HepG2 (cell line): ENCODE measurements around the gene FAM89B. TPM values are rescaled to one million over a fixed set of nuclear protein-coding genes. Genes with fewer than 3 reads are reported as not detected.
A peak's percentile ranks its signal among the peaks of the same experiment; 100 is the strongest.

Source experiments
- ARNT2 ChIP-seq: sonication (generic); formaldehyde crosslinking; IDR thresholded peaks from 2 replicates; pipeline ENCODE4 v1.8.0; 2022; ENCODE audit warnings: mild to moderate bottlenecking, low read depth, missing genetic modification reagents, moderate library complexity
- LCORL ChIP-seq, 2 experiments: fragments of 450-650 bp in 1 of 2; sonication (generic) in 1 of 2; formaldehyde crosslinking in 1 of 2; IDR thresholded peaks; 2 replicates each; pipeline versions ENCODE4 v1.5.0 to v1.6.1; 2017 to 2020; ENCODE audit warnings: antibody characterized with exemption in 1 of 2, missing genetic modification reagents in 1 of 2
- PCBP2 ChIP-seq: fragments of 200-400 bp; formaldehyde crosslinking; optimal IDR thresholded peaks from 2 replicates; pipeline ENCODE3; 2018; ENCODE audit warnings: low read length, low read depth; ENCODE audit not compliant: poor library complexity, severe bottlenecking
- ZKSCAN5 ChIP-seq: sonication (generic); formaldehyde crosslinking; IDR thresholded peaks from 2 replicates; pipeline ENCODE4 v1.5.1; 2020; ENCODE audit warnings: mild to moderate bottlenecking, missing genetic modification reagents
- ZNF446 ChIP-seq: sonication (generic); formaldehyde crosslinking; IDR thresholded peaks from 2 replicates; pipeline ENCODE4 v1.5.0; 2020; ENCODE audit warnings: mild to moderate bottlenecking, missing genetic modification reagents
- ZNF7 ChIP-seq: IDR thresholded peaks from 2 replicates; pipeline ENCODE4 v1.6.1; 2016; ENCODE audit warnings: missing biosample characterization, missing genetic modification reagents
- polyA plus RNA-seq, 8 experiments: library from polyadenylated mRNA; depleted of rRNA in 3 of 8; stranded (reverse) in 7 of 8; unstranded in 1 of 8; fragments of >200 nt; fragmentation: Illumina TruSeq in 4 of 8; extraction: Trizol in 4 of 8; gene quantifications; 2 replicates each; pipeline versions ENCODE4 v1.2.1 to v1.2.3, GENCODE V29; 2011 to 2016; ENCODE audit warnings: low read depth in 4 of 8, missing spikeins in 1 of 8, mixed read lengths in 1 of 8; ENCODE audit not compliant: insufficient read depth in 1 of 8
- total RNA-seq, 5 experiments: library from RNA; depleted of rRNA; stranded (reverse); fragments of >200 nt; fragmentation: Illumina TruSeq; extraction: Trizol; gene quantifications; 2 replicates each; pipeline ENCODE4 v1.2.3, GENCODE V29; 2016; ENCODE audit warnings: low read depth in 1 of 5
- TF ChIP-seq, protein P1 (sequence below): sonication (generic); formaldehyde crosslinking; IDR thresholded peaks from 2 replicates; pipeline ENCODE4 v1.5.0; 2020; ENCODE audit warnings: mild to moderate bottlenecking, missing genetic modification reagents
- TF ChIP-seq, protein P2 (sequence below): sonication (generic); formaldehyde crosslinking; IDR thresholded peaks from one replicate; pipeline ENCODE4 v1.5.1; 2020; ENCODE audit warnings: mild to moderate bottlenecking, missing genetic modification reagents; ENCODE audit errors: not compliant biosample characterization
- TF ChIP-seq, protein P3 (sequence below): IDR thresholded peaks from 2 replicates; pipeline ENCODE4 v1.4.0; 2020; ENCODE audit warnings: mild to moderate bottlenecking, missing genetic modification reagents

Gene FAM89B
- total and polyA plus RNA-seq, 2 of the 13 experiments (the other 11 are each of a cell fraction or from before 2014, with no cell fraction given), result 5.7 to 8.0 TPM

GRCh38 chr11:65569973-65570918, 2.1 kb upstream of the FAM89B start, which contains the start of gene ZNRD2 (continued):
- TF ChIP-seq, protein P1, sequence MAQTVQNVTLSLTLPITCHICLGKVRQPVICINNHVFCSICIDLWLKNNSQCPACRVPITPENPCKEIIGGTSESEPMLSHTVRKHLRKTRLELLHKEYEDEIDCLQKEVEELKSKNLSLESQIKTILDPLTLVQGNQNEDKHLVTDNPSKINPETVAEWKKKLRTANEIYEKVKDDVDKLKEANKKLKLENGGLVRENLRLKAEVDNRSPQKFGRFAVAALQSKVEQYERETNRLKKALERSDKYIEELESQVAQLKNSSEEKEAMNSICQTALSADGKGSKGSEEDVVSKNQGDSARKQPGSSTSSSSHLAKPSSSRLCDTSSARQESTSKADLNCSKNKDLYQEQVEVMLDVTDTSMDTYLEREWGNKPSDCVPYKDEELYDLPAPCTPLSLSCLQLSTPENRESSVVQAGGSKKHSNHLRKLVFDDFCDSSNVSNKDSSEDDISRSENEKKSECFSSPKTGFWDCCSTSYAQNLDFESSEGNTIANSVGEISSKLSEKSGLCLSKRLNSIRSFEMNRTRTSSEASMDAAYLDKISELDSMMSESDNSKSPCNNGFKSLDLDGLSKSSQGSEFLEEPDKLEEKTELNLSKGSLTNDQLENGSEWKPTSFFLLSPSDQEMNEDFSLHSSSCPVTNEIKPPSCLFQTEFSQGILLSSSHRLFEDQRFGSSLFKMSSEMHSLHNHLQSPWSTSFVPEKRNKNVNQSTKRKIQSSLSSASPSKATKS (CRISPR knock-in tag), result no peak
- TF ChIP-seq, protein P2, sequence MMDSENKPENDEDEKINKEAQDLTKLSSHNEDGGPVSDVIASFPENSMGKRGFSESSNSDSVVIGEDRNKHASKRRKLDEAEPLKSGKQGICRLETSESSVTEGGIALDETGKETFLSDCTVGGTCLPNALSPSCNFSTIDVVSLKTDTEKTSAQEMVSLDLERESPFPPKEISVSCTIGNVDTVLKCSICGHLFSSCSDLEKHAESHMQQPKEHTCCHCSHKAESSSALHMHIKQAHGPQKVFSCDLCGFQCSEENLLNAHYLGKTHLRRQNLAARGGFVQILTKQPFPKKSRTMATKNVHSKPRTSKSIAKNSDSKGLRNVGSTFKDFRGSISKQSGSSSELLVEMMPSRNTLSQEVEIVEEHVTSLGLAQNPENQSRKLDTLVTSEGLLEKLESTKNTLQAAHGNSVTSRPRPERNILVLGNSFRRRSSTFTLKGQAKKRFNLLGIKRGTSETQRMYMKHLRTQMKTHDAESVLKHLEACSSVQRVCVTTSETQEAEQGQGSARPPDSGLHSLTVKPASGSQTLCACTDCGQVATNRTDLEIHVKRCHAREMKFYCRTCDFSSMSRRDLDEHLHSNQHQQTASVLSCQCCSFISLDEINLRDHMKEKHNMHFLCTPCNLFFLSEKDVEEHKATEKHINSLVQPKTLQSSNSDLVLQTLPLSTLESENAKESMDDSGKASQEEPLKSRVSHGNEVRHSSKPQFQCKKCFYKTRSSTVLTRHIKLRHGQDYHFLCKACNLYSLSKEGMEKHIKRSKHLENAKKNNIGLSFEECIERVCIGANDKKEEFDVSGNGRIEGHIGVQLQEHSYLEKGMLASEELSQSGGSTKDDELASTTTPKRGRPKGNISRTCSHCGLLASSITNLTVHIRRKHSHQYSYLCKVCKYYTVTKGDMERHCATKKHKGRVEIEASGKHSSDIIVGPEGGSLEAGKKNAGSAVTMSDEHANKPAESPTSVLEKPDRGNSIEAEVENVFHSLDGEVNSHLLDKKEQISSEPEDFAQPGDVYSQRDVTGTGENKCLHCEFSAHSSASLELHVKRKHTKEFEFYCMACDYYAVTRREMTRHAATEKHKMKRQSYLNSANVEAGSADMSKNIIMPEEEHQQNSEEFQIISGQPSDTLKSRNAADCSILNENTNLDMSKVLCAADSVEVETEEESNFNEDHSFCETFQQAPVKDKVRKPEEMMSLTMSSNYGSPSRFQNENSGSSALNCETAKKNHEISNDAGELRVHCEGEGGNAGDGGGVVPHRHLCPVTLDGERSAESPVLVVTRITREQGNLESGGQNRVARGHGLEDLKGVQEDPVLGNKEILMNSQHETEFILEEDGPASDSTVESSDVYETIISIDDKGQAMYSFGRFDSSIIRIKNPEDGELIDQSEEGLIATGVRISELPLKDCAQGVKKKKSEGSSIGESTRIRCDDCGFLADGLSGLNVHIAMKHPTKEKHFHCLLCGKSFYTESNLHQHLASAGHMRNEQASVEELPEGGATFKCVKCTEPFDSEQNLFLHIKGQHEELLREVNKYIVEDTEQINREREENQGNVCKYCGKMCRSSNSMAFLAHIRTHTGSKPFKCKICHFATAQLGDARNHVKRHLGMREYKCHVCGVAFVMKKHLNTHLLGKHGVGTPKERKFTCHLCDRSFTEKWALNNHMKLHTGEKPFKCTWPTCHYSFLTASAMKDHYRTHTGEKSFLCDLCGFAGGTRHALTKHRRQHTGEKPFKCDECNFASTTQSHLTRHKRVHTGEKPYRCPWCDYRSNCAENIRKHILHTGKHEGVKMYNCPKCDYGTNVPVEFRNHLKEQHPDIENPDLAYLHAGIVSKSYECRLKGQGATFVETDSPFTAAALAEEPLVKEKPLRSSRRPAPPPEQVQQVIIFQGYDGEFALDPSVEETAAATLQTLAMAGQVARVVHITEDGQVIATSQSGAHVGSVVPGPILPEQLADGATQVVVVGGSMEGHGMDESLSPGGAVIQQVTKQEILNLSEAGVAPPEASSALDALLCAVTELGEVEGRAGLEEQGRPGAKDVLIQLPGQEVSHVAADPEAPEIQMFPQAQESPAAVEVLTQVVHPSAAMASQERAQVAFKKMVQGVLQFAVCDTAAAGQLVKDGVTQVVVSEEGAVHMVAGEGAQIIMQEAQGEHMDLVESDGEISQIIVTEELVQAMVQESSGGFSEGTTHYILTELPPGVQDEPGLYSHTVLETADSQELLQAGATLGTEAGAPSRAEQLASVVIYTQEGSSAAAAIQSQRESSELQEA (CRISPR knock-in tag), result peak; percentile 52
- TF ChIP-seq LCORL (IDR thresholded peaks at IDR 0.05), result no peak
- TF ChIP-seq LCORL (CRISPR knock-in tag; IDR thresholded peaks at IDR 0.05), result peak; percentile 84
- TF ChIP-seq, protein P3, sequence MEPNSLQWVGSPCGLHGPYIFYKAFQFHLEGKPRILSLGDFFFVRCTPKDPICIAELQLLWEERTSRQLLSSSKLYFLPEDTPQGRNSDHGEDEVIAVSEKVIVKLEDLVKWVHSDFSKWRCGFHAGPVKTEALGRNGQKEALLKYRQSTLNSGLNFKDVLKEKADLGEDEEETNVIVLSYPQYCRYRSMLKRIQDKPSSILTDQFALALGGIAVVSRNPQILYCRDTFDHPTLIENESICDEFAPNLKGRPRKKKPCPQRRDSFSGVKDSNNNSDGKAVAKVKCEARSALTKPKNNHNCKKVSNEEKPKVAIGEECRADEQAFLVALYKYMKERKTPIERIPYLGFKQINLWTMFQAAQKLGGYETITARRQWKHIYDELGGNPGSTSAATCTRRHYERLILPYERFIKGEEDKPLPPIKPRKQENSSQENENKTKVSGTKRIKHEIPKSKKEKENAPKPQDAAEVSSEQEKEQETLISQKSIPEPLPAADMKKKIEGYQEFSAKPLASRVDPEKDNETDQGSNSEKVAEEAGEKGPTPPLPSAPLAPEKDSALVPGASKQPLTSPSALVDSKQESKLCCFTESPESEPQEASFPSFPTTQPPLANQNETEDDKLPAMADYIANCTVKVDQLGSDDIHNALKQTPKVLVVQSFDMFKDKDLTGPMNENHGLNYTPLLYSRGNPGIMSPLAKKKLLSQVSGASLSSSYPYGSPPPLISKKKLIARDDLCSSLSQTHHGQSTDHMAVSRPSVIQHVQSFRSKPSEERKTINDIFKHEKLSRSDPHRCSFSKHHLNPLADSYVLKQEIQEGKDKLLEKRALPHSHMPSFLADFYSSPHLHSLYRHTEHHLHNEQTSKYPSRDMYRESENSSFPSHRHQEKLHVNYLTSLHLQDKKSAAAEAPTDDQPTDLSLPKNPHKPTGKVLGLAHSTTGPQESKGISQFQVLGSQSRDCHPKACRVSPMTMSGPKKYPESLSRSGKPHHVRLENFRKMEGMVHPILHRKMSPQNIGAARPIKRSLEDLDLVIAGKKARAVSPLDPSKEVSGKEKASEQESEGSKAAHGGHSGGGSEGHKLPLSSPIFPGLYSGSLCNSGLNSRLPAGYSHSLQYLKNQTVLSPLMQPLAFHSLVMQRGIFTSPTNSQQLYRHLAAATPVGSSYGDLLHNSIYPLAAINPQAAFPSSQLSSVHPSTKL, result peak; percentile 54
- TF ChIP-seq PCBP2, result no peak
- TF ChIP-seq ARNT2 (CRISPR knock-in tag), result peak; percentile 21; the same call in 1 of the 2 replicates
- TF ChIP-seq ZKSCAN5 (CRISPR knock-in tag), result no peak
- no peak for TF ChIP-seq ZNF446 (CRISPR knock-in tag)
- no peak for TF ChIP-seq ZNF7 (CRISPR knock-in tag)
